DOHH2 (cell line): ENCODE results near the gene NFATC3.

Experiments used
- EZH2phosphoT487 ChIP-seq: fragments of 200-600 bp; sonication (generic); IDR thresholded peaks from 2 replicates; pipeline ENCODE4 v1.6.1; 2017; ENCODE audit warnings: borderline replicate concordance, mild to moderate bottlenecking, antibody characterized with exemption, low read length, moderate library complexity, mixed read lengths
- TF ChIP-seq, protein P1 (sequence below): fragments of 200-600 bp; sonication (generic); IDR thresholded peaks from one replicate; pipeline ENCODE4 v1.5.1; 2014; ENCODE audit warnings: antibody characterized with exemption, mild to moderate bottlenecking, low read depth, low read length; ENCODE audit not compliant: poor library complexity, severe bottlenecking

GRCh38 chr16:68267612-68268405, 182.6 kb downstream of the NFATC3 start:
- TF ChIP-seq, protein P1, sequence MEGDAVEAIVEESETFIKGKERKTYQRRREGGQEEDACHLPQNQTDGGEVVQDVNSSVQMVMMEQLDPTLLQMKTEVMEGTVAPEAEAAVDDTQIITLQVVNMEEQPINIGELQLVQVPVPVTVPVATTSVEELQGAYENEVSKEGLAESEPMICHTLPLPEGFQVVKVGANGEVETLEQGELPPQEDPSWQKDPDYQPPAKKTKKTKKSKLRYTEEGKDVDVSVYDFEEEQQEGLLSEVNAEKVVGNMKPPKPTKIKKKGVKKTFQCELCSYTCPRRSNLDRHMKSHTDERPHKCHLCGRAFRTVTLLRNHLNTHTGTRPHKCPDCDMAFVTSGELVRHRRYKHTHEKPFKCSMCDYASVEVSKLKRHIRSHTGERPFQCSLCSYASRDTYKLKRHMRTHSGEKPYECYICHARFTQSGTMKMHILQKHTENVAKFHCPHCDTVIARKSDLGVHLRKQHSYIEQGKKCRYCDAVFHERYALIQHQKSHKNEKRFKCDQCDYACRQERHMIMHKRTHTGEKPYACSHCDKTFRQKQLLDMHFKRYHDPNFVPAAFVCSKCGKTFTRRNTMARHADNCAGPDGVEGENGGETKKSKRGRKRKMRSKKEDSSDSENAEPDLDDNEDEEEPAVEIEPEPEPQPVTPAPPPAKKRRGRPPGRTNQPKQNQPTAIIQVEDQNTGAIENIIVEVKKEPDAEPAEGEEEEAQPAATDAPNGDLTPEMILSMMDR = no peak
- TF ChIP-seq EZH2phosphoT487 = no peak
